OCI-LY3 (cell line): Measurements from ENCODE around the gene LAMA3.

Experiments used
- H2AFZ ChIP-seq: fragments of 200-600, 300-600 bp; shearing (Covaris generic); 2 replicates; pipeline ENCODE4 v1.6.0; 2014; ENCODE audit warnings: antibody characterized with exemption, low read depth, low read length
- H3K27ac ChIP-seq: fragments of 200-600, 300-600 bp; sonication (generic); 2 replicates; pipeline ENCODE4 v1.5.1; 2014; ENCODE audit warnings: mild to moderate bottlenecking, low read length, moderate library complexity, mixed read lengths
- H3K27me3 ChIP-seq: fragments of 200-600, 300-600 bp; sonication (generic); 2 replicates; pipeline ENCODE4 v1.6.1; 2014; ENCODE audit warnings: low read depth, low read length, mixed read lengths
- H3K36me3 ChIP-seq: fragments of 200-600, 300-600 bp; sonication (generic); replicated peaks from 2 replicates; pipeline ENCODE3; 2014; ENCODE audit warnings: low read depth, low read length, mixed read lengths
- H3K4me1 ChIP-seq: fragments of 300-600, 200-600 bp; sonication (generic); 2 replicates; pipeline ENCODE4 v1.6.1; 2014; ENCODE audit warnings: low read length, mixed read lengths
- H3K4me2 ChIP-seq: fragments of 200-600, 300-600 bp; sonication (generic); 2 replicates; pipeline ENCODE4 v1.6.1; 2014; ENCODE audit warnings: low read length, mixed read lengths
- H3K4me3 ChIP-seq: fragments of 300-600, 200-600 bp; sonication (generic); 2 replicates; pipeline ENCODE4 v1.5.1; 2014; ENCODE audit warnings: antibody characterized with exemption, mild to moderate bottlenecking, low read length, moderate library complexity
- H3K79me2 ChIP-seq: fragments of 300-600, 200-600 bp; shearing (Covaris generic); 2 replicates; pipeline ENCODE4 v1.6.1; 2014; ENCODE audit warnings: mild to moderate bottlenecking, low read length, mixed read lengths
- H3K9ac ChIP-seq: fragments of 300-600, 200-600 bp; shearing (Covaris generic); 2 replicates; pipeline ENCODE4 v1.6.0; 2014; ENCODE audit warnings: mild to moderate bottlenecking, low read length, moderate library complexity
- H3K9me3 ChIP-seq: fragments of 200-600, 300-600 bp; shearing (Covaris generic); 2 replicates; pipeline ENCODE4 v1.6.1; 2014; ENCODE audit warnings: low read length, mixed read lengths; ENCODE audit not compliant: insufficient read depth
- H4K20me1 ChIP-seq: fragments of 200-600, 300-600 bp; sonication (generic); 2 replicates; pipeline ENCODE4 v1.6.1; 2016; ENCODE audit warnings: low read length, mixed read lengths; ENCODE audit not compliant: insufficient read depth
- CTCF ChIP-seq: fragments of 200-600, 300-600 bp; sonication (generic); IDR thresholded peaks from 2 replicates; pipeline ENCODE4 v1.5.1; 2014; ENCODE audit warnings: antibody characterized with exemption, low read length, low read depth
- EZH2phosphoT487 ChIP-seq: fragments of 200-600 bp; shearing (Covaris generic); IDR thresholded peaks from 2 replicates; pipeline ENCODE4 v1.6.1; 2018; ENCODE audit warnings: antibody characterized with exemption, mixed run types, low read depth

Gene LAMA3

GRCh38 chr18:23882616-23883276 is 193.5 kb downstream of the LAMA3 start:
- H4K20me1 ChIP-seq, result no peaks in the 10 kb centered on the region
- H2AFZ ChIP-seq, result no peak overlapping the region
- peaks cover 14% of the 10 kb centered on the region for H3K27me3 ChIP-seq
- no peak overlapping the region for H3K27ac ChIP-seq
- H3K79me2 ChIP-seq, result no peaks in the 10 kb centered on the region
- H3K36me3 ChIP-seq, result no peaks in the 10 kb centered on the region
- H3K4me1 ChIP-seq, result no peaks in the 10 kb centered on the region
- no peak overlapping the region for H3K4me2 ChIP-seq
- H3K4me3 ChIP-seq, result no peak overlapping the region
- H3K9me3 ChIP-seq, result no peaks in the 10 kb centered on the region
- TF ChIP-seq CTCF, result no peak
- TF ChIP-seq EZH2phosphoT487, result no peak
- H3K9ac ChIP-seq, result no peak overlapping the region

DNA sequence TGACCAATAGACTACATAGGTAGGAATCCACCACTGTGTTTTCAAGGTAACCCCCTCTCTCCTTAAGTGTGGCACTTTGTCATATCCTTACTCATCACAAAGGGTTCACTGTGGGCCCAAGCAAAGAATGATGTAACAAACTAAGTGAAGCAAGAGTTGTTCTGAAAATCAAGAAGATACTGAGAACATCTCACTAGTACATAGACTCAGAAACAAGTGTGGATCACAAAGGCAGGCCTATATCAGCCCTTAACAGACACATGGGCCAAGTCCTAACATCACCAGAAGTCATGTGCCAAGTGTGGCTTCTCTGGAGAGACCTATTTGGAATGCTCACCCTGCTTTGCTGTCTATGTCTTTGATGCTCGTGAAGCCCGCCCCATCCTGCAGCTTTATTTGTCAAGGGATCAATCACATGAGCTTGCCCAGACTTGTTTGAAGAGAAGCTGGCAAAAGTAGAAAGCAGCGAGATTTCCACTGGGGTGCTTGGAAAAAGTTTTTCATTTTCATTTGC is 194.1 kb downstream of the LAMA3 start:
- H3K36me3 ChIP-seq, result no peaks in the 10 kb centered on the region
- no peak for TF ChIP-seq CTCF
- no peak for TF ChIP-seq EZH2phosphoT487
- no peak overlapping the region for H3K27ac ChIP-seq
- no peak overlapping the region for H2AFZ ChIP-seq
- no peaks in the 10 kb centered on the region for H3K9me3 ChIP-seq
- no peaks in the 10 kb centered on the region for H4K20me1 ChIP-seq
- H3K4me2 ChIP-seq, result no peak overlapping the region
- no peak overlapping the region for H3K4me3 ChIP-seq
- H3K79me2 ChIP-seq, result no peaks in the 10 kb centered on the region
- H3K27me3 ChIP-seq, result peaks cover 14% of the 10 kb centered on the region
- no peaks in the 10 kb centered on the region for H3K4me1 ChIP-seq
- H3K9ac ChIP-seq, result no peak overlapping the region

GRCh38 chr18:23884681-23885375 is 195.6 kb downstream of the LAMA3 start:
- H3K4me3 ChIP-seq, result no peak overlapping the region
- H3K27me3 ChIP-seq, result peaks cover 4% of the 10 kb centered on the region; the same call in 1 of the 2 replicates
- H3K79me2 ChIP-seq, result no peaks in the 10 kb centered on the region
- no peak overlapping the region for H2AFZ ChIP-seq
- no peak overlapping the region for H3K9ac ChIP-seq
- TF ChIP-seq CTCF, result no peak
- TF ChIP-seq EZH2phosphoT487, result no peak
- no peak overlapping the region for H3K27ac ChIP-seq
- H3K4me2 ChIP-seq, result no peak overlapping the region
- H4K20me1 ChIP-seq, result no peaks in the 10 kb centered on the region
- no peaks in the 10 kb centered on the region for H3K9me3 ChIP-seq
- no peaks in the 10 kb centered on the region for H3K4me1 ChIP-seq
- H3K36me3 ChIP-seq, result no peaks in the 10 kb centered on the region

GRCh38 chr18:23885750-23886149 is 196.5 kb downstream of the LAMA3 start:
- Histone ChIP-seq H3K27me3 (no peaks in the 10 kb centered on the region), H3K27ac (no peak overlapping the region), H3K9ac (no peak overlapping the region), H3K9me3 (no peaks in the 10 kb centered on the region), H2AFZ (no peak overlapping the region), H3K36me3 (no peaks in the 10 kb centered on the region), H3K4me2 (no peak overlapping the region), H3K4me3 (no peak overlapping the region), H3K79me2 (no peaks in the 10 kb centered on the region), H3K4me1 (no peaks in the 10 kb centered on the region), H4K20me1 (no peaks in the 10 kb centered on the region)
- no peak for TF ChIP-seq CTCF
- no peak for TF ChIP-seq EZH2phosphoT487
